Measurements from ENCODE around the gene TOPBP1. TPM values are rescaled to one million over a fixed set of nuclear protein-coding genes. Genes with fewer than 3 reads are reported as not detected.
"Not testable (repeated sequence)": the region's sequence is repeated elsewhere in the genome, so short reads cannot be mapped to it uniquely, and the experiment has no call there.

Gene TOPBP1
- total and polyA plus RNA-seq, 2 donors (not counting 3 experiments of a cell fraction or from before 2014, with no cell fraction given): 23.3 to 42.2 TPM

DNA sequence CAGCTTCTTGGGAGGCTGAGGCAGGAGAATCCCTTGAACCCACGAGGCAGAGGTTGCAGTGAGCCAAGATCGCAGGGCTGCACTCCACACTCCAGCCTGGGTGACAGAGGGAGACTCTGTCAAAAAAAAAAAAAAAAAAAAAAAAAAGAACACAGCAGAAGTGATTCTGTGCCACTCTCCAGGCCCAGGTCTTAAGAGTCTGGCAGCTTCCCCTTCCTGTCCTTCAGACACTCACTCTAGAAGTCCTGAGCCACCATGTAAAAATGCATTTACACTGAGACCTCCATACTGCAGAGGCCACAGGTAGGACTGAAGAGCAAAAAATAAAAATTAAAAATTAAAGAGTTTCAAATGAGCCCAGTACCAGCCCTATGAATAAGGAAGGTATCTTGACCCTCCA lies 100.1 kb downstream of the TOPBP1 start:
- ChIA-PET POLR2A (interaction anchor here (1.0 kb wide), 1 partner anchor 12 kb away, joined by 3 read pairs; the partner anchor contains the start of gene CDV3), CTCF (interaction anchor here (0.9 to 2.1 kb wide), 3 partner anchors 14 to 20 kb away, joined by 3 to 7 read pairs (median 4); no protein-coding TSS in a partner anchor)
- H3K4me3 ChIP-seq (replicated peaks in 1 of 3; ENCODE audit: insufficient read depth in 1 of 3, low read depth in 1 of 3, low read length in 3 of 3): no peak overlapping the region
- H2AFZ ChIP-seq (ENCODE audit: low read depth, low read length): no peak overlapping the region
- no peak overlapping the region for H3K27ac ChIP-seq (ENCODE audit: insufficient read depth, low read depth, low read length)
- DNase-seq (ENCODE audit: low read depth, low spot score) (no peak), FAIRE-seq (no peak)
- BruUV-seq (replicated peaks): no TSS peak
- intact Hi-C loops (cut with micrococcal nuclease) (no loop called here), dilution Hi-C loops (cut with MboI; ENCODE audit: extremely low pct_ligation_motif_present, low sequenced_read_pairs) (no loop called here)
- H3K9me1 ChIP-seq (replicated peaks; ENCODE audit: control insufficient read depth, extremely low read depth, insufficient read depth, low read length): no peaks in the 10 kb centered on the region
- no peaks in the 10 kb centered on the region for H3K9me3 ChIP-seq (replicated peaks; ENCODE audit: control insufficient read depth, insufficient read depth, low read length)
- no peaks in the 10 kb centered on the region for H3K27me3 ChIP-seq (ENCODE audit: control insufficient read depth in 2 of 2, insufficient read depth in 2 of 2, low read length in 2 of 2)
- H4K20me1 ChIP-seq (replicated peaks; ENCODE audit: control insufficient read depth, extremely low read depth, insufficient read depth, low read length): no peaks in the 10 kb centered on the region
- no peaks in the 10 kb centered on the region for H3K79me2 ChIP-seq (ENCODE audit: control insufficient read depth, insufficient read depth, low read length)
- H3K36me3 ChIP-seq (ENCODE audit: control insufficient read depth in 2 of 2, extremely low read depth in 1 of 2, insufficient read depth in 2 of 2, low read length in 2 of 2): no peaks in the 10 kb centered on the region
- no peaks in the 10 kb centered on the region for H3K4me1 ChIP-seq (ENCODE audit: control insufficient read depth, extremely low read depth, insufficient read depth, low read length)
- no peak overlapping the region for H3K4me2 ChIP-seq (ENCODE audit: insufficient read depth, low read length)
- no peak overlapping the region for H3K9ac ChIP-seq (replicated peaks; ENCODE audit: extremely low read depth, insufficient read depth, low read length)
- no peak for TF ChIP-seq JUN (IDR thresholded peaks at IDR 0.05; ENCODE audit: borderline replicate concordance, insufficient read depth, insufficient read length, low read depth)
- TF ChIP-seq MAX (IDR thresholded peaks at IDR 0.05; ENCODE audit: insufficient read depth, insufficient read length): no peak
- no peak for TF ChIP-seq POLR2A (IDR thresholded peaks at IDR 0.05; ENCODE audit: low read depth, low read length)
- TF ChIP-seq EZH2 (IDR thresholded peaks at IDR 0.05; ENCODE audit: borderline replicate concordance, low read depth, low read length, severe bottlenecking): no peak
- no peak for TF ChIP-seq POLR2AphosphoS5 (IDR thresholded peaks at IDR 0.05; ENCODE audit: insufficient read depth, low read depth, low read length)
- no peak for TF ChIP-seq MYC (IDR thresholded peaks at IDR 0.05; ENCODE audit: low read depth, low read length)
- TF ChIP-seq FOS (IDR thresholded peaks at IDR 0.05; ENCODE audit: borderline replicate concordance, insufficient read depth, low read length): no peak
- TF ChIP-seq GATA2 (IDR thresholded peaks at IDR 0.05; ENCODE audit: insufficient read depth, insufficient read length, low read depth, low read length): no peak
- TF ChIP-seq CTCF (IDR thresholded peaks at IDR 0.05; ENCODE audit: extremely low read depth in 1 of 2, insufficient read depth in 1 of 2, low read depth in 1 of 2, low read length in 2 of 2): no peak

DNA sequence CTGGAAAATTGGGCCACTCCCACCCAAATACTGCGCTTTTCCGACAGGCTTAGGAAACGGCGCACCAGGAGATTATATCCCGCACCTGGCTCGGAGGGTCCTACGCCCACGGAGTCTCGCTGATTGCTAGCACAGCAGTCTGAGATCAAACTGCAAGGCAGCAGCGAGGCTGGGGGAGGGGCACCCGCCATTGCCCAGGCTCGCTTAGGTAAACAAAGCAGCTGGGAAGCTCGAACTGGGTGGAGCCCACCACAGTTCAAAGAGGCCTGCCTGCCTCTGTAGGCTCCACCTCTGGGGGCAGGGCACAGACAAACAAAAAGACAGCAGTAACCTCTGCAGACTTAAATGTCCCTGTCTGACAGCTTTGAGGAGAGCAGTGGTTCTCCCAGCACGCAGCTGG lies 110.2 kb downstream of the TOPBP1 start:
- dilution Hi-C loops (cut with MboI; ENCODE audit: extremely low pct_ligation_motif_present, low sequenced_read_pairs); H3K4me1 ChIP-seq (ENCODE audit: control insufficient read depth, extremely low read depth, insufficient read depth, low read length); H3K36me3 ChIP-seq (ENCODE audit: control insufficient read depth in 2 of 2, extremely low read depth in 1 of 2, insufficient read depth in 2 of 2, low read length in 2 of 2); H3K27me3 ChIP-seq (ENCODE audit: control insufficient read depth in 2 of 2, insufficient read depth in 2 of 2, low read length in 2 of 2); POLR2A ChIA-PET; H3K79me2 ChIP-seq (ENCODE audit: control insufficient read depth, insufficient read depth, low read length); BruUV-seq (replicated peaks); FAIRE-seq; intact Hi-C loops (cut with micrococcal nuclease); H3K9me3 ChIP-seq (replicated peaks; ENCODE audit: control insufficient read depth, insufficient read depth, low read length); H3K4me2 ChIP-seq (ENCODE audit: insufficient read depth, low read length); DNase-seq (ENCODE audit: low read depth, low spot score); CTCF ChIA-PET; H2AFZ ChIP-seq (ENCODE audit: low read depth, low read length); H4K20me1 ChIP-seq (replicated peaks; ENCODE audit: control insufficient read depth, extremely low read depth, insufficient read depth, low read length); H3K9ac ChIP-seq (replicated peaks; ENCODE audit: extremely low read depth, insufficient read depth, low read length); H3K9me1 ChIP-seq (replicated peaks; ENCODE audit: control insufficient read depth, extremely low read depth, insufficient read depth, low read length); H3K27ac ChIP-seq (ENCODE audit: insufficient read depth, low read depth, low read length); H3K4me3 ChIP-seq (replicated peaks in 1 of 3; ENCODE audit: insufficient read depth in 1 of 3, low read depth in 1 of 3, low read length in 3 of 3): not testable (repeated sequence)
